Keratinocyte (primary cell): ENCODE data around the gene FGD1. TPM values are rescaled to one million over a fixed set of nuclear protein-coding genes. Genes with fewer than 3 reads are reported as not detected.

ENCODE experiments used
- DNase-seq: peaks from one replicate; pipeline ENCODE4 v3.0.0-alpha.2; 2011; ENCODE audit warnings: low read depth, missing footprints, low spot score
- FAIRE-seq: peaks from 2 replicates; lab custom pipeline; 2011; peaks lifted over from hg19 to GRCh38; lab: Jason Lieb, UNC
- H2AFZ ChIP-seq: 2 replicates; pipeline ENCODE4 v1.6.0; 2012; ENCODE audit warnings: low read length, control low read depth, inconsistent platforms; ENCODE audit not compliant: control insufficient read depth
- H3K27ac ChIP-seq: 2 replicates; pipeline ENCODE4 v1.5.1; 2011; ENCODE audit warnings: low read length; ENCODE audit not compliant: control insufficient read depth, insufficient read depth
- H3K27me3 ChIP-seq: 3 replicates; pipeline ENCODE4 v1.6.0; 2011; ENCODE audit warnings: low read length; ENCODE audit not compliant: control insufficient read depth, insufficient read depth; ENCODE audit errors: extremely low read depth
- H3K36me3 ChIP-seq, 2 experiments: 2 replicates in 1 of 2; 3 replicates in 1 of 2; pipeline ENCODE4 v1.5.1; 2011; ENCODE audit warnings: low read length in 2 of 2, mild to moderate bottlenecking in 1 of 2; ENCODE audit not compliant: control insufficient read depth in 2 of 2, insufficient read depth in 2 of 2; ENCODE audit errors: extremely low read depth in 1 of 2
- H3K4me1 ChIP-seq: 3 replicates; pipeline ENCODE4 v1.5.1; 2011; ENCODE audit warnings: low read length; ENCODE audit not compliant: control insufficient read depth, insufficient read depth; ENCODE audit errors: extremely low read depth
- H3K4me2 ChIP-seq: 3 replicates; pipeline ENCODE4 v1.6.0; 2011; ENCODE audit warnings: low read depth, low read length; ENCODE audit not compliant: control insufficient read depth, insufficient read depth; ENCODE audit errors: extremely low read depth
- H3K4me3 ChIP-seq, 3 experiments: fragments of 200-600 bp in 1 of 3; sonication (generic) in 1 of 3; 2 replicates in 2 of 3; 3 replicates in 1 of 3; pipeline ENCODE4 v1.5.1; 2011 to 2016; ENCODE audit warnings: low read length in 3 of 3, mild to moderate bottlenecking in 3 of 3, control low read depth in 2 of 3, inconsistent platforms in 1 of 3, low read depth in 1 of 3, mixed read lengths in 1 of 3, mixed run types in 1 of 3, moderate library complexity in 1 of 3; ENCODE audit not compliant: control insufficient read depth in 2 of 3, insufficient read depth in 2 of 3; ENCODE audit errors: extremely low read depth in 1 of 3
- H3K79me2 ChIP-seq: 2 replicates; pipeline ENCODE4 v1.6.0; 2012; ENCODE audit warnings: low read length; ENCODE audit not compliant: control insufficient read depth, insufficient read depth
- H3K9ac ChIP-seq: 3 replicates; pipeline ENCODE4 v1.6.0; 2011; ENCODE audit warnings: low read length; ENCODE audit not compliant: control insufficient read depth, insufficient read depth; ENCODE audit errors: extremely low read depth
- H3K9me1 ChIP-seq: 3 replicates; pipeline ENCODE4 v1.6.0; 2011; ENCODE audit warnings: low read length; ENCODE audit not compliant: control insufficient read depth, insufficient read depth; ENCODE audit errors: extremely low read depth
- H3K9me3 ChIP-seq: 2 replicates; pipeline ENCODE4 v1.5.1; 2012; ENCODE audit warnings: low read depth, low read length; ENCODE audit not compliant: control insufficient read depth
- H4K20me1 ChIP-seq: 3 replicates; pipeline ENCODE4 v1.6.0; 2011; ENCODE audit warnings: low read length; ENCODE audit not compliant: control insufficient read depth, insufficient read depth; ENCODE audit errors: extremely low read depth
- CTCF ChIP-seq, 3 experiments: IDR thresholded peaks in 1 of 3; conservative IDR thresholded peaks in 1 of 3; optimal IDR thresholded peaks in 1 of 3; 2 replicates in 2 of 3; 3 replicates in 1 of 3; pipeline versions ENCODE3 to v1.5.1; 2011; ENCODE audit warnings: low read length in 3 of 3, mild to moderate bottlenecking in 3 of 3, moderate library complexity in 2 of 3, control low read depth in 1 of 3, inconsistent platforms in 1 of 3; ENCODE audit not compliant: insufficient read depth in 2 of 3; ENCODE audit errors: extremely low read depth in 1 of 3
- EZH2 ChIP-seq: IDR thresholded peaks from one replicate; pipeline ENCODE4 v1.6.1; 2012; ENCODE audit warnings: inconsistent platforms, mild to moderate bottlenecking, low read length, moderate library complexity
- dilution Hi-C: fragments of 300-500 bp; cut with MboI; formaldehyde crosslinking; loops from one replicate; pipeline ENCODE4 v1.7.0; 2020; ENCODE audit warnings: low sequenced_read_pairs; ENCODE audit not compliant: extremely low pct_ligation_motif_present
- polyA plus RNA-seq, 5 experiments: library from polyadenylated mRNA; depleted of rRNA in 3 of 5; stranded (reverse) in 3 of 5; stranded (forward) in 1 of 5; unstranded in 1 of 5; fragments of >200 nt; gene quantifications; 1 replicate in 1 of 5; 2 replicates in 3 of 5; 3 replicates in 1 of 5; pipeline versions ENCODE4 v1.2.1 to v1.2.3, GENCODE V29; 2011 to 2012; ENCODE audit warnings: missing spikeins in 2 of 5, low read depth in 1 of 5, low replicate concordance in 1 of 5

The FGD1 gene
- polyA plus RNA-seq, 1 donor (not counting 4 experiments of a cell fraction or from before 2014, with no cell fraction given), result 2.9 TPM

GRCh38 chrX:54449929-54450328, 46.1 kb downstream of the FGD1 start:
- Histone ChIP-seq H3K27ac (no peak overlapping the region), H3K4me1 (no peaks in the 10 kb centered on the region), H3K9ac (no peak overlapping the region), H3K4me2 (no peak overlapping the region), H3K27me3 (no peaks in the 10 kb centered on the region), H2AFZ (no peak overlapping the region), H4K20me1 (no peaks in the 10 kb centered on the region), H3K4me3 (no peak overlapping the region), H3K9me3 (no peaks in the 10 kb centered on the region), H3K79me2 (no peaks in the 10 kb centered on the region), H3K36me3 (peaks cover 3 to 4% of the 10 kb centered on the region in 2 experiments), H3K9me1 (no peaks in the 10 kb centered on the region)
- FAIRE-seq (no peak), DNase-seq (no peak)
- TF ChIP-seq EZH2, result no peak
- no peak for TF ChIP-seq CTCF (optimal IDR thresholded peaks at IDR 0.05 in 1 of 3, IDR thresholded peaks at IDR 0.05 in 1 of 3, conservative IDR thresholded peaks at IDR 0.05 in 1 of 3; ENCODE audit: extremely low read depth in 1 of 3, insufficient read depth in 2 of 3, low read length in 3 of 3)
- dilution Hi-C loops, result no loop called here

- peak; percentile 23 to 34 (median 26) for TF ChIP-seq CTCF (optimal IDR thresholded peaks at IDR 0.05 in 1 of 3, IDR thresholded peaks at IDR 0.05 in 1 of 3, conservative IDR thresholded peaks at IDR 0.05 in 1 of 3; ENCODE audit: extremely low read depth in 1 of 3, insufficient read depth in 2 of 3, low read length in 3 of 3)
- TF ChIP-seq EZH2, result no peak
- Histone ChIP-seq H3K27me3 (no peaks in the 10 kb centered on the region), H3K4me1 (no peaks in the 10 kb centered on the region), H3K27ac (no peak overlapping the region), H3K4me3 (no peak overlapping the region), H3K9me3 (no peaks in the 10 kb centered on the region), H3K79me2 (peaks cover 4% of the 10 kb centered on the region), H3K9ac (no peak overlapping the region), H3K9me1 (no peaks in the 10 kb centered on the region), H4K20me1 (no peaks in the 10 kb centered on the region), H3K4me2 (no peak overlapping the region), H2AFZ (no peak overlapping the region), H3K36me3 (peaks cover 3 to 4% of the 10 kb centered on the region in 2 experiments)
- FAIRE-seq (no peak), DNase-seq (no peak)
- dilution Hi-C loops, result no loop called here
Observed at GRCh38 chrX:54447461-54447860, 48.6 kb downstream of the FGD1 start.
